A549 treated with DMSO at 1 μM for 4 hours (cell line): ENCODE results near the gene BCL3. TPM values are rescaled to one million over a fixed set of nuclear protein-coding genes. Genes with fewer than 3 reads are reported as not detected.

Experiments
- total RNA-seq: library from RNA; stranded (reverse); fragments of 200-300 nt; extraction: Qiagen RNA extraction; gene quantifications from 5 replicates; pipeline ENCODE4 v1.2.3, GENCODE V29; 2022; ENCODE audit warnings: low read depth

Gene BCL3, protein sequence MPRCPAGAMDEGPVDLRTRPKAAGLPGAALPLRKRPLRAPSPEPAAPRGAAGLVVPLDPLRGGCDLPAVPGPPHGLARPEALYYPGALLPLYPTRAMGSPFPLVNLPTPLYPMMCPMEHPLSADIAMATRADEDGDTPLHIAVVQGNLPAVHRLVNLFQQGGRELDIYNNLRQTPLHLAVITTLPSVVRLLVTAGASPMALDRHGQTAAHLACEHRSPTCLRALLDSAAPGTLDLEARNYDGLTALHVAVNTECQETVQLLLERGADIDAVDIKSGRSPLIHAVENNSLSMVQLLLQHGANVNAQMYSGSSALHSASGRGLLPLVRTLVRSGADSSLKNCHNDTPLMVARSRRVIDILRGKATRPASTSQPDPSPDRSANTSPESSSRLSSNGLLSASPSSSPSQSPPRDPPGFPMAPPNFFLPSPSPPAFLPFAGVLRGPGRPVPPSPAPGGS
- total RNA-seq = 55.3 to 116 TPM (median 89.8 TPM) in 5 replicates

DNA sequence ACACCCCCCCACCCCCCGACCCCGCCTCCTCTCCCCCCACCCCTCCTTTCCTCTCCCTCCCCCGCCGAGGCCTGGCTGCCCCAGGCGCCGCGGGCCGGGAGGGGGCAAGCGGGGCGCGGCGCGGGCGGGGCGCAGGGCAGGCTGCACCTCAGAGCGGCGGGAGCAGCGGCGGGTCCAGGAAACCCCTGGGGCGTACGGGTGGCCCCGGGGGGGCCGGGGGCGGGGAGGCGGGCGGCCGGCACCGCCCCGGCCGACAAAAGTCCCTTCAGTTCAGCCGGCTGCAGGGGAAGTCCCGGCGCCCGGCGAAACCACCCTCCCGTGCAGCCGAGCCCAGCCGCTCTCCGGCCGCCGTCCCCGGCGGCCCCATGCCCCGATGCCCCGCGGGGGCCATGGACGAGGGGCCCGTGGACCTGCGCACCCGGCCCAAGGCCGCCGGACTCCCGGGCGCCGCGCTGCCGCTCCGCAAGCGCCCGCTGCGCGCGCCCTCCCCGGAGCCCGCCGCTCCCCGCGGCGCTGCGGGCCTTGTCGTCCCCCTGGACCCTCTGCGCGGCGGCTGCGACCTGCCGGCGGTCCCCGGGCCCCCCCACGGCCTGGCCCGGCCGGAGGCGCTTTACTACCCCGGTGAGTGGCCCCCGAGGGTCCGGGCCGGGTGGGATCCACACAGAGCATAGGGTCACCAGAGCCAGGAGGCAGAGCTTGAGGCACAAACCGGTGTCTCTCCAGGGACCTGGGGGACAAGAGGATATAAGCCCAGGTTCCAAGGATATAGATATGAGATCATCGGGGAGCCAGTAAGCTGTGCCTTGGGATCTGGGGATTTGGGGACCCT lies at the start of gene BCL3:
Gene BCL3, plus strand, starts transcription at position 283 of the 829 bp plus-strand sequence. Its CDS starts 83 bp downstream, at position 366.

DNA sequence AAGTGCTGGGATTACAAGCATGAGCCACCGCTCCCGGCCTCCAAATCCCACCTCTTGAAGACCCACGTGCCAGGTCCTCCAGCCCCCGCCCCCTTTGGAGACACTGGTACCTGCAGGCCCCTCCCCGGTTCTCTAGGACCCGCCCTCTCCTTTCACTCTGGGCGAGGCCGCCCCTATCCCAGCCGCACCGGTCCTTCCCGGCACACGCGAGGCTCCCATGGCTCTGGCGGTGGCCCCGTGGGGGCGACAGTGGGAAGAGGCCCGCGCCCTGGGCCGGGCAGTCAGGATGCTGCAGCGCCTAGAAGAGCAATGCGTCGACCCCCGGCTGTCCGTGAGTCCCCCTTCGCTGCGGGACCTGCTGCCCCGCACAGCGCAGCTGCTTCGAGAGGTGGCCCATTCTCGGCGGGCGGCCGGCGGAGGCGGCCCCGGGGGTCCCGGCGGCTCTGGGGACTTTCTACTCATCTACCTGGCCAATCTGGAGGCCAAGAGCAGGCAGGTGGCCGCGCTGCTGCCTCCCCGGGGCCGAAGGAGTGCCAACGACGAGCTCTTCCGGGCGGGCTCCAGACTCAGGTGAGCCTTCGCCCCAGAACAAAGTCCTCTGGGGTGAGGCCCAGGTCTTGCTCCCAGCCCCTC lies 29.3 kb downstream of the BCL3 start, which contains the start of gene CBLC:
Gene CBLC, plus strand, starts transcription at position 176 of the 633 bp plus-strand sequence. Its CDS starts 42 bp downstream, at position 218.

DNA sequence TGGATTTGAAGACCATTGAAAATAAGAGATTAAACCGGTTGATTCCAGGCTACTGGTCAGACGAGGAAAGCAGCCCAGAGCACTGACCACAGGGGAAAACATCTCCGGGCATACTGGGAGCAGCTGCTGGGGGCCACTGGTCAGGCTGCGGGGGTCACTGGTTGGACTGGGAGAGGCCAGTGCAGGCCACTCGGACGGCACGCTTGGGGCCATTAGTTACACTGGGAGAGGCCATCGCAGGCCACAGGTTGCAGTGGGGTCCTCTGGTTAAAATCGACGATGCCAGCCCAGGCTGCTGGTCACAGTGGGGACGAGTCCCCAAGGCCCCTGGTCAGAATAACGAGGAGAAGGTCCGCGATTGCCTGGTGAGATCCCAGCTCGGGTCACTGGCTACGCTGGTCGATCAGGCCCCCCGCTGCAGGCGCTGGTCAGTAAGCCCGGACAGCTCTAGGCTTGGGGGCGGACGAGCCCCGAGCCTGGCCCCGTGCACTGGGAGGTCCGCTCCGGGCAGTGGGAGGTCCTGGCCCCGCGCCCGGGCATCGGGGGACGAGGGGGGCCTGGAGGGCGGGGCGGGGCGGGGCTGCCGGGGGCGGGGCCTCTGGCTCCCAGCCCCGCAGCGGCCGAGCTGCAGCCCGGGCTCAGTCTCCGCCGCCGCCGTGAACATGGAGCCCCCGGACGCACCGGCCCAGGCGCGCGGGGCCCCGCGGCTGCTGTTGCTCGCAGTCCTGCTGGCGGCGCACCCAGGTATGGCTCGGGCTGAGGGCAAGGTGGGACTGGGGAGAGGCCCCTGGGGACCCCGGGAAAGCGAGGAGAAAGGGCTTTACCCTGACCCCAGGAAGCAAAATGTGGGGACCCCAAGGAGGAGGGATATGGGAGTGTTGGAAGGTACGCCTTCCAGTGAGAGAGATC lies 60.2 kb downstream of the BCL3 start, which contains the start of gene BCAM:
Gene BCAM, plus strand, starts transcription at position 641 of the 909 bp plus-strand sequence. Its CDS starts 22 bp downstream, at position 663.

Other genes with a start within 250 kb of the BCL3 start
- 7.9 to 10.6 TPM (median 8.1 TPM) in 5 replicates for gene ZNF180, start 248.2 kb upstream of the BCL3 start, total RNA-seq
- 0.06 to 0.12 TPM (median 0.10 TPM) in 3 of 5 replicates, not detected in the others for gene CEACAM20, start 219.0 kb upstream of the BCL3 start, total RNA-seq
- gene IGSF23, start 135.1 kb upstream of the BCL3 start, total RNA-seq = 0.26 to 0.57 TPM (median 0.40 TPM) in 5 replicates
- gene PVR, start 104.8 kb upstream of the BCL3 start, total RNA-seq = 107 to 128 TPM (median 120 TPM) in 5 replicates
- gene CEACAM19, start 77.2 kb upstream of the BCL3 start, total RNA-seq = 9.3 to 13.6 TPM (median 9.5 TPM) in 5 replicates
- 0.09 to 0.19 TPM (median 0.13 TPM) in 4 of 5 replicates, not detected in the other for gene CEACAM16, start 49.6 kb upstream of the BCL3 start, total RNA-seq
- gene CBLC, start 29.2 kb downstream of the BCL3 start, total RNA-seq = not detected in 5 replicates
- gene BCAM, start 60.4 kb downstream of the BCL3 start, total RNA-seq = 67.7 to 91.0 TPM (median 77.6 TPM) in 5 replicates
- gene NECTIN2, start 97.6 kb downstream of the BCL3 start, total RNA-seq = 75.5 to 88.4 TPM (median 83.4 TPM) in 5 replicates
- 206 to 267 TPM (median 230 TPM) in 5 replicates for gene TOMM40, start 142.5 kb downstream of the BCL3 start, total RNA-seq
- 12.2 to 15.8 TPM (median 13.3 TPM) in 5 replicates for gene APOE, start 157.1 kb downstream of the BCL3 start, total RNA-seq
- 109 to 128 TPM (median 117 TPM) in 5 replicates for gene APOC1, start 165.9 kb downstream of the BCL3 start, total RNA-seq
- gene APOC4, start 193.5 kb downstream of the BCL3 start, total RNA-seq = not detected in 5 replicates
- not detected in 5 replicates for gene APOC2, start 197.3 kb downstream of the BCL3 start, total RNA-seq
- 136 to 197 TPM (median 165 TPM) in 5 replicates for gene CLPTM1, start 206.7 kb downstream of the BCL3 start, total RNA-seq